ENCODE measurements around the gene CHCHD6.
A peak's percentile ranks its signal among the peaks of the same experiment; 100 is the strongest.

Gene CHCHD6

GRCh38 chr3:126672741-126673140, 31.3 kb upstream of the CHCHD6 start:
- TF ChIP-seq CTCF (IDR thresholded peaks at IDR 0.05; ENCODE audit: low read depth, low read length): no peak
- H3K4me3 ChIP-seq (ENCODE audit: low read depth, low read length): no peak overlapping the region

DNA sequence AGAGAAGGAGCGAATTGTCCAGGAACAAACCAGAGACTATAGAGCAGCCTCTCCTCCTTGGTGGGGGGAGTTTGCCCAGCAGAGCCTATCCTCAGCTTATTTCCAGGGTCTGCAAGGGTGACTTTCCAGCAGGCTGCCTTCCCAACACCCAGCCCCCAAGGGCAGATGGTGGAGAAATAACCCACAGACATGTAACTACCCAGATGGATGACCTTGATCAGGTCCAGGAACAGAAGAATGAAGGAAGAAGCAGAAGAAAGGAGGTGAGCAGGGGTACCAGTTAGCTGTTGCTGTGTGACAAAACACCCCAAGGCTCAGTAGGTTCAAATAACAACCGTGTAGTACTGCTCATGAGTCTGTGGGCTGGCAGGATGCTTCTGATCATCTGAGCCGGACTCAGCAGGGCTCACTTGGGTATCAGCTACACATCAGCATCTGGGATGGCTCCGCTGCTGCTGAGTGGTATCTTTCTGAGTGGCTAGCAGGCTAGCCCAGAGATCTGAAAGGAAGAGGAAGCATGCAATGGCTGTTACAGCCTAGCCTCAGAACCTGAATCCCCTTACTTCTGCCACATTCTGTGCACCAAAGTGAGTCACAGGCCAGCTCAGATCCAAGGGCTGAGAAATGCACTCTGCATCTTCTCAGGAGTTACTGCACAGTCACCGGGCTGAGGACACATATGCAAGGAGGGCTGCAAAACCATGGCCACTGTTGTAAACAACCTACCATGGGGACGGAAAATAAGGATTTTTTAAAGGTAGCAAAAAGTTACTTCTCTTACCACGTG, 26.9 kb upstream of the CHCHD6 start:
- TF ChIP-seq CTCF (IDR thresholded peaks at IDR 0.05; ENCODE audit: low read depth, low read length): no peak
- H3K4me3 ChIP-seq (ENCODE audit: low read depth, low read length): no peak overlapping the region

DNA sequence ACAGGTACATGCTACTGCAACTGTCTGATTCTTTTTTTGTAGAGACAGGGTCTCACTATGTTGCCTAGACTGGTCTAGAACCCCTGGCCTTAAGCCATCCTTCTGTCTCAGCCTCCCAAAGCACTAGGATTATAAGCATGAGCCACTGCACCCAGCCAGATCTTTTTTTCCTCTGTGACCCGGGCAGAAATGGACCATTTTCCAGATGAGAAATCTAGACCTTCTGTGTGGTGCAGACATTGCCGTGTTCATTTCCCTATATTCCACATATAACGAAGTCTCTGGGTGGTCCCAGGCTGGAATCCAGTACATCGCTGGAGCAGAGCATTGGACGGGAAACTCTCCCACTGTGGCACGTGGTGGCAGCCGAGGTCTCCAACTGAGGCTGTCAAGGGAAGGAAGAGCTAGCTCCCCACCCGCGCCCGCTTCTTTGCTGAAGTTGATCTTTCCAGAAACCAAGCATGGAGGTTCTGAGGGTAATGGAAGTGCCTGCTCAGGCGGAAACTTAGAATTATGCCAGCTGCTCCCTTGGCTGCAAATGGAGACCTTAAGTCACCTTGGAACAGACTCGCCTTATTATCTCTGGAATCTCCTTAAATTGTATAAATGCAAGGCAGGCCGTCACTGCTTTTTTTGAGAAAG, 26.1 kb upstream of the CHCHD6 start:
- TF ChIP-seq CTCF (IDR thresholded peaks at IDR 0.05; ENCODE audit: low read depth, low read length): no peak
- no peak overlapping the region for H3K4me3 ChIP-seq (ENCODE audit: low read depth, low read length)

DNA sequence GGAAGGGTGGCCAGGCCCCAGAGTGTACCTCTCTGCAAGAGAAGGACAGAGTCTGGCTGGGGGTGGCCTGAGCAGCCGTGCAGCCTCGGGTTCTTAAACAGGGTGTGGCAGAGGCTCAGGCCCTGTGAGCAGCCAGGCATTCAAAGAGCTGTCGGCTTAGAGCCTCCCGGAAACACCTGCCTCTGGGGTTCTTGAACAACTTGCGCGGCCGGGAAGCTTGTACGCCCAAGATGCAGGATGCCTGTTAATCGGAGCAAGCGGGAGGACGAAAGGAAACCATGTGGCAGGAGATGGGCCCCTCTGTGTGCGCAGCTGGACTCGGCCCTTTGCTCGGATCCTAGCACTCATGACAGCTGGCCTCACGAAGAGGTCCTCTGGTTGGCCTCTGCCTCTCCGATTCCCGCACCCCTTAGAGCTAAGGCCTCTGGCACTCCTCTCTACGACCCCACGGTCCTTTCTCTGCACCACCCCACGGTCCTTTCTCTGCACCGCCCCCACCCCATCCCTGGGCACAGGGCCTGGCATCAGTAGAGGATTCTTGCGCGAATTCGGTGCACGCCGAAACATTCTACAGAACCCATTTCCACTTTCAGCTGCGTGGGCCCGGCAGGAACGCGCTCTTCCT, 25.2 kb upstream of the CHCHD6 start:
- H3K4me3 ChIP-seq (ENCODE audit: low read depth, low read length): no peak overlapping the region

GRCh38 chr3:126679318-126679751, 24.7 kb upstream of the CHCHD6 start:
- H3K4me3 ChIP-seq (ENCODE audit: low read depth, low read length): no peak overlapping the region

More for the DNA sequence above, 25.2 kb upstream of the CHCHD6 start:
- TF ChIP-seq CTCF (IDR thresholded peaks at IDR 0.05; ENCODE audit: low read depth, low read length): no peak

DNA sequence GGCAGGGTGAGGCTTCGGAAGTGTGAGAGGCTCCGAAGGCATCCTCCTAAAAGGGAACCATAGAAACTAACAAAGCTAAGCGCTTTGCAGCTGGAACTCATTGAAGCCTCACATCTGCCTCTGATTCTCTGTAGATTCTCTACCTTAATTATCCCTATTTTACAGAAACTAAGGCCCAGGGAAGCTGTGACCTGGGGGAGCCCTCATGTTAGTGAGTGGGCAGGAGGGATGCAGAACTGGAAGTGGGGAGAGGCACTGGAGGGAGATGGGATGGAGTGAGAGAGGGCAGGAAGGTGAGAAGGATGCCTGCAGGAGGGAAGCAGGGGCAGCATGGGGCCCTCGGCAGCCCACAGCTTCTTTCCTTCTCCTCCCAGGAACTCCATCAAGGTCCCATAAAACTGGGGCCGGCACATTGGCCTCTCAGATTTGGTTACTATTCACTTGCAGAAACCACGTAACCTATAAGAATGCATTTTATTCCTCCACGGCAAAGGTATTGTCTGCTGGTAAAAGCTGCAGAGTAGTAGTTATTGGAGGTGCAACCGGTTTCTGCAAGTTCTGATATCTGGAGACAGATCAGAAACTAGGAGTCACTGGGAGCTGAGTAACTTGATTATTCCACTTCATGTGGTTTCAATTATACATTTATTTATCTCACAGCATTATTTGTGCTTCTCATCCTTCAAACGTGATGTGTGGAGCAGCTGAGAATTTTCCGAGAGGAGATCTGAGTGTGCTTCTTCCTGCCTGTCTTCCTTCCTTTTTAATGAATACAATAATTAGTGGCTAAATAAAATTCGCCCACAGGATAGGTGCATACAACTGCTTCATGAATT, 24.0 kb upstream of the CHCHD6 start:
- TF ChIP-seq CTCF (IDR thresholded peaks at IDR 0.05; ENCODE audit: low read depth, low read length): no peak

More at GRCh38 chr3:126679318-126679751, 24.7 kb upstream of the CHCHD6 start:
- TF ChIP-seq CTCF (IDR thresholded peaks at IDR 0.05; ENCODE audit: low read depth, low read length): peak; percentile 91

More for the DNA sequence above, 24.0 kb upstream of the CHCHD6 start:
- H3K4me3 ChIP-seq (ENCODE audit: low read depth, low read length): no peak overlapping the region

Measured in WI38 (cell line).